Smooth muscle cell (in vitro differentiated cells): ENCODE measurements around the gene JPH3. TPM values are rescaled to one million over a fixed set of nuclear protein-coding genes. Genes with fewer than 3 reads are reported as not detected.

Experiments used
- DNase-seq: peaks from one replicate; lab custom pipeline; 2025; ENCODE audit not compliant: unreplicated experiment; lab: John Stamatoyannopoulos, UW
- H2AFZ ChIP-seq: fragments of 200-600 bp; sonication (generic); 2 replicates; pipeline ENCODE4 v1.6.0; 2016; ENCODE audit warnings: antibody characterized with exemption, low read depth, mild to moderate bottlenecking
- H3F3A ChIP-seq: fragments of 200-600 bp; sonication (generic); 2 replicates; pipeline ENCODE4 v1.6.0; 2017; ENCODE audit warnings: antibody characterized with exemption, low read depth
- H3K27ac ChIP-seq: fragments of 200-600 bp; sonication (generic); 2 replicates; pipeline ENCODE4 v1.5.1; 2016; ENCODE audit warnings: low read depth, mild to moderate bottlenecking
- H3K27me3 ChIP-seq: fragments of 200-600 bp; sonication (generic); 2 replicates; pipeline ENCODE4 v1.6.1; 2016; ENCODE audit warnings: low read depth, mild to moderate bottlenecking
- H3K36me3 ChIP-seq: fragments of 200-600 bp; sonication (generic); 2 replicates; pipeline ENCODE4 v1.5.1; 2016; ENCODE audit warnings: low read depth
- H3K4me1 ChIP-seq: fragments of 200-600 bp; sonication (generic); 2 replicates; pipeline ENCODE4 v1.5.1; 2016; ENCODE audit warnings: low read depth
- H3K4me2 ChIP-seq: fragments of 200-600 bp; sonication (generic); 2 replicates; pipeline ENCODE4 v1.6.0; 2016; ENCODE audit warnings: mild to moderate bottlenecking
- H3K4me3 ChIP-seq: fragments of 200-600 bp; sonication (generic); 2 replicates; pipeline ENCODE4 v1.5.1; 2016; ENCODE audit warnings: mild to moderate bottlenecking
- H3K79me2 ChIP-seq: fragments of 200-600 bp; sonication (generic); 2 replicates; pipeline ENCODE4 v1.6.0; 2016; ENCODE audit warnings: low read depth, mild to moderate bottlenecking
- H3K9ac ChIP-seq: fragments of 200-600 bp; sonication (generic); 2 replicates; pipeline ENCODE4 v1.6.0; 2016; ENCODE audit warnings: low read depth
- H3K9me3 ChIP-seq: fragments of 200-600 bp; sonication (generic); replicated peaks from 2 replicates; pipeline ENCODE4 v1.5.1; 2016; ENCODE audit warnings: low read depth
- H4K20me1 ChIP-seq: fragments of 200-600 bp; sonication (generic); 2 replicates; pipeline ENCODE4 v1.6.0; 2016; ENCODE audit warnings: low read depth
- CTCF ChIP-seq: fragments of 200-600 bp; sonication (generic); IDR thresholded peaks from 2 replicates; pipeline ENCODE4 v1.5.1; 2017; ENCODE audit warnings: borderline replicate concordance, mild to moderate bottlenecking, antibody characterized with exemption; ENCODE audit not compliant: insufficient read depth, poor library complexity, severe bottlenecking
- WGBS: methylation state at CpG from one replicate; pipeline ENCODE4 v1.1.7; 2016; ENCODE audit warnings: low lambda C conversion rate; 5-methylcytosine and 5-hydroxymethylcytosine counted together
- polyA plus RNA-seq: library from polyadenylated mRNA; unstranded; fragments of >200 nt; fragmentation: Nextera tagmentation; extraction: Ambion mirVana; gene quantifications from 2 replicates; pipeline ENCODE4 v1.2.1, GENCODE V29; 2016
- total RNA-seq: library from RNA; depleted of rRNA; stranded (reverse); fragments of >200 nt; gene quantifications from 2 replicates; pipeline ENCODE4 v1.2.3, GENCODE V29; 2014

Gene JPH3
- total and polyA plus RNA-seq, 2 experiments from 2014 or later: 2.1 to 2.4 TPM

GRCh38 chr16:87684106-87684677, 81.9 kb downstream of the JPH3 start:
- DNase-seq: no peak
- Histone ChIP-seq H3K9ac (no peak overlapping the region), H3K36me3 (no peaks in the 10 kb centered on the region), H3F3A (no peaks in the 10 kb centered on the region), H3K27ac (no peak overlapping the region), H3K9me3 (no peaks in the 10 kb centered on the region), H4K20me1 (no peaks in the 10 kb centered on the region), H2AFZ (no peak overlapping the region), H3K27me3 (no peaks in the 10 kb centered on the region), H3K79me2 (no peaks in the 10 kb centered on the region), H3K4me3 (no peak overlapping the region), H3K4me2 (no peak overlapping the region), H3K4me1 (no peaks in the 10 kb centered on the region)
- TF ChIP-seq CTCF: no peak
- 92% methylated on average over 21 of the region's 24 CpGs for WGBS

DNA sequence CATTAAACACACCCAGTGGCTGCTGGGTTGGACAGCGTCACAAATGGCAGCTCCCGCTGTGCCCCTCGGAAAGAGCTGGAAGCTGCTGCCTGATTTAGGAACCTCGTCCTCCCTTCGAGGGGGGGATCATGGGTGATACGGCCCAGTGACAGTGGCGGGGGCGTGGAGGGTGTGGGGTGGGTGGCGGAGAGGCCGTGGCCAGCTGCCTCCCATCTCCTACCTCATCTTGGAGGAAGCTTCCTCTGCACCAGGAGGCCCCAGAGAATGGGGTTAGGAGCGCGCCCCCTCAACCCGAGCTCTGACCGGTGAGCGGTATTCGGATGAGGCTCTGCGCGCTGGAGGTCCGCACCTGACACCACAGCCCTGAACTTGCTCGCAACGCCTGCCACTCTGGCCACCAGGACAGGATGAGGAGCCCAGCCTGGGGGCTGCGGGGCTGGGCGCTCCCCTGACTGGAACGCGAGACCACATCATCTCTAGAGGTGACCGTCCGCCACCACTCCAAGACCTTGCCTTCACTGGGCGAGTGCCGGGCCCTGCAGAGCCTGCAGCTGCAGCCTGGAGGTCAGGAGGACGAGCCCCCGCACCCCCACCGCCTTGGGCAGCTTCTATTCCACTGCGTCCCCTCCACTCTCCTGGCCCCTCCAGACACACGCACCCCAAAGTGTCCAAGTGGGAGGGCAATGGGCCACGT, 82.5 kb downstream of the JPH3 start:
- Histone ChIP-seq H3K4me1 (no peaks in the 10 kb centered on the region), H3K36me3 (no peaks in the 10 kb centered on the region), H4K20me1 (no peaks in the 10 kb centered on the region), H3K79me2 (no peaks in the 10 kb centered on the region), H3F3A (no peaks in the 10 kb centered on the region), H3K9me3 (no peaks in the 10 kb centered on the region), H3K4me3 (no peak overlapping the region), H2AFZ (no peak overlapping the region), H3K27me3 (no peaks in the 10 kb centered on the region), H3K4me2 (no peak overlapping the region), H3K27ac (no peak overlapping the region), H3K9ac (no peak overlapping the region)
- no peak for TF ChIP-seq CTCF
- no peak for DNase-seq
- WGBS: 98% methylated on average over 34 of the region's 35 CpGs

DNA sequence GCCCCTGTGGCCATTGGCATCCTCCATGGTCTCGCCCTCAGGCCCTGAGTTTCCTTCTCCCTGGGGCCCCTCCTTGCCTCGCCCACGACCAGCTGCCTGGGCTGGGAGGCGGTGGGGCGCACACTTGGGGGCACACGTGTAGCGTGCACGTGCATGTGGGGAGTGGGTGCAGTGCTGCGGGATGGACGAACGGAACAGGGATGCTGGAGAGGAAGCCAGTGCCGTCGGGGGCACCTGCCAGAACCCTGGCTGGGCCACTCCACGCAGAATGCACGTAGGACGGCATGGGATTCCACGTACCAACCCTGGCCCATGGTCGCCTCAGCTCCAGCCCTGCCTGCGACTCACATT, 83.1 kb downstream of the JPH3 start:
- H3K9me3 ChIP-seq: no peaks in the 10 kb centered on the region
- no peaks in the 10 kb centered on the region for H4K20me1 ChIP-seq
- H3K27ac ChIP-seq: no peak overlapping the region
- H3K36me3 ChIP-seq: no peaks in the 10 kb centered on the region
- no peak overlapping the region for H3K9ac ChIP-seq
- H3K4me1 ChIP-seq: no peaks in the 10 kb centered on the region
- H3K4me2 ChIP-seq: no peak overlapping the region
- DNase-seq: no peak
- H3K79me2 ChIP-seq: no peaks in the 10 kb centered on the region
- no peak for TF ChIP-seq CTCF
- H3F3A ChIP-seq: no peaks in the 10 kb centered on the region
- H3K4me3 ChIP-seq: no peak overlapping the region
- 94% methylated on average over 19 of the region's 19 CpGs for WGBS
- H2AFZ ChIP-seq: no peak overlapping the region
- H3K27me3 ChIP-seq: no peaks in the 10 kb centered on the region

DNA sequence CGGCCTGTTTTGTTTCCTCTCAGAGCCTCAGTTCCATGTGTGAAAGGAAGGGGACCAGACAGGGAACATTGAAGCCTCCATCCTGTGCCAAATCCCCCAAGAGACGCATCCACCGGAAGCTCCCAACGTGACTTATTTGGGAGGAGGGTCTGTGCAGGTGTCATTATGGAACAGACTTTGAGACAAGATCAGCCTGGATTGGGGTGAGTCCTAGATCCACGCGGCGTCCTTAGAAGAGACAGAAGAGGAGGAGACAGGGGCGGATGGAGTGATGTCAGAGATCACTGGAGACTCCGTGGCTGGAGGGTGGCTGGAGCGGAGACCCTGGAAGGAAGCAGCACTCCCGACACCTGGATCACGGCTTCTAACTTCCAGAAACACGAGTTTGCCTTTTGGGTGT, 83.5 kb downstream of the JPH3 start:
- Histone ChIP-seq H3K9me3 (no peaks in the 10 kb centered on the region), H3K4me1 (no peaks in the 10 kb centered on the region), H3F3A (no peaks in the 10 kb centered on the region), H3K4me3 (no peak overlapping the region), H3K27ac (no peak overlapping the region), H3K27me3 (no peaks in the 10 kb centered on the region), H4K20me1 (no peaks in the 10 kb centered on the region), H2AFZ (no peak overlapping the region), H3K9ac (no peak overlapping the region), H3K79me2 (no peaks in the 10 kb centered on the region), H3K4me2 (no peak overlapping the region), H3K36me3 (no peaks in the 10 kb centered on the region)
- TF ChIP-seq CTCF: no peak
- WGBS: 94% methylated on average over 13 of the region's 13 CpGs
- DNase-seq: no peak
